ENCODE measurements around the gene VKORC1L1.

The VKORC1L1 gene

GRCh38 chr7:65974191-65974801, 101.4 kb downstream of the VKORC1L1 start:
- H3K4me1 ChIP-seq (ENCODE audit: control insufficient read depth, insufficient read depth, low read length) = no peaks in the 10 kb centered on the region
- no peak overlapping the region for H3K4me3 ChIP-seq (ENCODE audit: low read depth, low read length)
- H3K36me3 ChIP-seq (ENCODE audit: control insufficient read depth, insufficient read depth, low read length) = peaks cover 43% of the 10 kb centered on the region
- H3K9me3 ChIP-seq (ENCODE audit: control insufficient read depth, insufficient read depth, low read length) = no peaks in the 10 kb centered on the region
- no peaks in the 10 kb centered on the region for H3K27me3 ChIP-seq (ENCODE audit: control insufficient read depth, insufficient read depth, low read length)
- no peak overlapping the region for H3K9ac ChIP-seq (ENCODE audit: low read depth, low read length)

DNA sequence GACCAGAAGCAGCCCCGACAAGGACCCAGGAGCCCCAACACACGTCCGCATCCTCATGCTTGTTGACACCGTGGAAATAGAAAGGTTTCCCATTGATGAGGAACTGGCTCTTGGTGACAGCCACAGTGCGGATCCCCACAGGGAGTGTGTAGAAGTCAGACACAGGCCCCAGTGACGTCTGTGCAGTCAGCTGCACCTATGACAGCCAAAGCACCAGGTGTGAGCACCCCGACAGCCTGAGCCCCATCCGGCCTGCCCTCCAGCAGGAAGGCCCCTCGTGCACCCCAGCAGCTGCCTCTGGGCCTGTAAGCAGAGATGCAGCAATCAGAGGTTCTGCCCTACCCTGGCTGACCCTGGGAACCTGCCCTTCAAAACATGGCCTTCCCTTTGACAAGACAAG, 102.0 kb downstream of the VKORC1L1 start:
- Histone ChIP-seq H3K27me3 (ENCODE audit: control insufficient read depth, insufficient read depth, low read length) (no peaks in the 10 kb centered on the region), H3K4me1 (ENCODE audit: control insufficient read depth, insufficient read depth, low read length) (no peaks in the 10 kb centered on the region), H3K9ac (ENCODE audit: low read depth, low read length) (no peak overlapping the region), H3K9me3 (ENCODE audit: control insufficient read depth, insufficient read depth, low read length) (no peaks in the 10 kb centered on the region), H3K36me3 (ENCODE audit: control insufficient read depth, insufficient read depth, low read length) (peaks cover 48% of the 10 kb centered on the region), H3K4me3 (ENCODE audit: low read depth, low read length) (no peak overlapping the region)

GRCh38 chr7:65975814-65976445, 103.1 kb downstream of the VKORC1L1 start:
- no peaks in the 10 kb centered on the region for H3K9me3 ChIP-seq (ENCODE audit: control insufficient read depth, insufficient read depth, low read length)
- no peaks in the 10 kb centered on the region for H3K27me3 ChIP-seq (ENCODE audit: control insufficient read depth, insufficient read depth, low read length)
- peaks cover 45% of the 10 kb centered on the region for H3K36me3 ChIP-seq (ENCODE audit: control insufficient read depth, insufficient read depth, low read length)
- no peak overlapping the region for H3K4me3 ChIP-seq (ENCODE audit: low read depth, low read length)
- H3K9ac ChIP-seq (ENCODE audit: low read depth, low read length) = no peak overlapping the region
- no peaks in the 10 kb centered on the region for H3K4me1 ChIP-seq (ENCODE audit: control insufficient read depth, insufficient read depth, low read length)

- Histone ChIP-seq H3K36me3 (ENCODE audit: control insufficient read depth, insufficient read depth, low read length) (peaks cover 45% of the 10 kb centered on the region), H3K4me3 (ENCODE audit: low read depth, low read length) (no peak overlapping the region), H3K9ac (ENCODE audit: low read depth, low read length) (no peak overlapping the region), H3K4me1 (ENCODE audit: control insufficient read depth, insufficient read depth, low read length) (no peaks in the 10 kb centered on the region), H3K27me3 (ENCODE audit: control insufficient read depth, insufficient read depth, low read length) (no peaks in the 10 kb centered on the region), H3K9me3 (ENCODE audit: control insufficient read depth, insufficient read depth, low read length) (no peaks in the 10 kb centered on the region)
Observed at GRCh38 chr7:65976659-65977196, 103.9 kb downstream of the VKORC1L1 start.

DNA sequence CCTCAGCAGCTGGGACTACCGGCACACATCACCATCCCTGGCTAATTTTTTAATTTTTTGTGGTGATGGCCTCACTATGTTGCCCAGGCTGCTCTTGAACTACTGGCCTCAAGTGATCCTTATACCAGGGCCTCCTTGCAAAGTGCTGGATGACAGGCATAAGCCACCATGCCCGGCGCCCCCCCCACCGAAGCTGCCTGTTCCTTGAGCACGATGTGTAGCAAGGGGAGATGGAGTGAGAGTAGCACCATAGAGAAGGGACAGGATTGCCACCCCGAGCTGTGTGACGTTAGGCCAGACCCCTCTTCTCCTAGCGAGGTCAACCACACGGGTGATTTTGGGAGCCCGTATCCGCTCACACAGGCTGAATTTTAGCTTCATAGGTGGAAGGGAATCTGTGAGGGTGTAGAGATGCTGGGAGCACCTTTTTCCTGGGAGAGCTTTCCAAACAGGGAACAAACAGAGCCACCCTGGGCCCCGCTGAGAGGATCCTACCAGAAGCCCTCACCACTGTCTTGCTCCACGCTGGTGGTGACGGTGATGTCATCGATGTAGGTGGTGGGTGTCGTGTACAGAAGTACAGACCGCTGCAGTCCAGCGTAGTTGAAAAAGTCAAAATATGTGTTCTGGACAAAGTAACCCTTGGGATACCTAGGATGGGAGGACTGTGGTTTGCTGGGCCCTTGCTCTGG, 106.2 kb downstream of the VKORC1L1 start:
- no peaks in the 10 kb centered on the region for H3K9me3 ChIP-seq (ENCODE audit: control insufficient read depth, insufficient read depth, low read length)
- H3K9ac ChIP-seq (ENCODE audit: low read depth, low read length) = no peak overlapping the region
- H3K4me1 ChIP-seq (ENCODE audit: control insufficient read depth, insufficient read depth, low read length) = no peaks in the 10 kb centered on the region
- peaks cover 32% of the 10 kb centered on the region for H3K36me3 ChIP-seq (ENCODE audit: control insufficient read depth, insufficient read depth, low read length)
- H3K4me3 ChIP-seq (ENCODE audit: low read depth, low read length) = no peak overlapping the region
- no peaks in the 10 kb centered on the region for H3K27me3 ChIP-seq (ENCODE audit: control insufficient read depth, insufficient read depth, low read length)

DNA sequence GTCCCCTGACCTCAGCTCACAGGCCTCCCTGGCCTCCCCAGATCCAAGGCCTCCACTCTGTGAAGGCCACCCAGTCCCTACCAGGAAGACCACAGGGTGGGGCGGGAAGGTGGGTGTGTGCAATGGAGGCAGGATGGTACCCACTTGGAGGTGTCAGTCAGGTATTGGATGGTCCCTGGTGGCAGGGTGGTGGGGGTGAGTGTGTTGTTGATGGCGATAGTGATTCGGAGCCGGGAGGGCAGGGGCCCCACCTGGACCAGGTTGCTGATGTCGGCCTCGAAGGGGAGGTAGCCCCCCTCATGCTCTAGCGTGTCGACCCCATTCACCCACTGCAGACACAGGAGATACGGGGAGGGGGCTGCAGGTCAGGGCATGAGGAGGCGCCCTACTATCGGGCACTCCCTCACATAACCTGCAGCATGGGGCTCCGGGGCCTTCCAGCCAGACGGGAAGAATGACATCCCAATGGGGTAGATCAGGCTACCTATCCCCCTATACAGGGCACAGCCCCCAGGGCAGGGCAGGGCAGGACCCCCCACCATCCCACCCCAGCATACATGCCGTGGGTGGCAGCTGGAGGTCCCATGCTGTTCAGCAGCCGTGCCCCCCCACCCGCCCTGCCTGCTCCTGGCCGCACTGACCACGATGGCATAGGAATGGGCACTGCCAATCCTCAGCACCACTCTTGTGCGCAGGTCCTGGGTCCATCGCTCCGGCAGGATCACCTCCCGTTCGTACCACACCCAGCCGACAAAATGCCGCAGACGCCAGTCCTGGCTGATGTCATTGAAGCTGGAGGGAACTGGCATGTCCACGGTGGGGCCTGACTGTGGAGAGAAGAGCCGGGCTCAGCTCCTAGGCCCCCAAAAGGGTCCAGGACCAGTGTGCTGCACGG, 107.0 kb downstream of the VKORC1L1 start:
- no peak overlapping the region for H3K4me3 ChIP-seq (ENCODE audit: low read depth, low read length)
- H3K36me3 ChIP-seq (ENCODE audit: control insufficient read depth, insufficient read depth, low read length) = peaks cover 24% of the 10 kb centered on the region
- no peaks in the 10 kb centered on the region for H3K9me3 ChIP-seq (ENCODE audit: control insufficient read depth, insufficient read depth, low read length)
- no peaks in the 10 kb centered on the region for H3K4me1 ChIP-seq (ENCODE audit: control insufficient read depth, insufficient read depth, low read length)
- H3K9ac ChIP-seq (ENCODE audit: low read depth, low read length) = no peak overlapping the region
- no peaks in the 10 kb centered on the region for H3K27me3 ChIP-seq (ENCODE audit: control insufficient read depth, insufficient read depth, low read length)

DNA sequence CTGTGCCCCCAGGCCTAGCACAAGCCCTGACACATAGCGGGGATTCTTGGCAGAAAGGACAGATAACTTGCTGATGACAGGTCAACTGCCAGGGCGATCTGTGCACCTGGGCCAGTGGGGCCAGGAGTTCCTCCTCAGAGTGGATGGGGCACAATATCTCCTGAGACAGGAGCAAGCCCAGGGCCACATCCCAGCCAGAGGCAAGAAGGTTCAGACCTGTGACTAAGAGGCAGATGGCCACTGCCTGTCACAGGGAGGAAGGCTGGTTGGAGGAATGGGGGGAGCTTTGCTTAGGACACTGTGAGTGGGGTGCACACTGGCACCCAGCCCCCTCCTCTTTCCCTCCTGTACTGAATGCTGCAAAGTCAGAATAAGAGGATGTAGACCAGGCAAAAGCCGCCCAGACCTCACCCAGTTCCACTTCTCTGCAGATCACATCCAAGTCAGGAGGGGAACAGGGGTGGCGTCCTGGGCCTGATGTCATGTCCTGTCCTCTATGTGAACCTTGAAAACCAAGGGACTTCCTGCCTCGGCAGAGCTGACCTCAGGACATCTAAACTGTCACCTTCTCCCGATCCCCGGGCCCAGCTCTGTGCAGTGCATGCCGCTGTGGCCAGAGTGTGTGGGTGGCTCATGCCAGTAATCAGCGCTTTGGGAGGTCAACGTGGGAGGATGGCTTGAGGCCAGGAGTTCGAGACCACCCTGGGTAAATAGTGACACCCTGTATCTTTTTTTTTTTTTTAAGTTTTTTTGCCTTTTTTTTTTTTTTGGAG, 107.8 kb downstream of the VKORC1L1 start:
- no peaks in the 10 kb centered on the region for H3K4me1 ChIP-seq (ENCODE audit: control insufficient read depth, insufficient read depth, low read length)
- H3K27me3 ChIP-seq (ENCODE audit: control insufficient read depth, insufficient read depth, low read length) = no peaks in the 10 kb centered on the region
- peaks cover 22% of the 10 kb centered on the region for H3K36me3 ChIP-seq (ENCODE audit: control insufficient read depth, insufficient read depth, low read length)
- H3K9ac ChIP-seq (ENCODE audit: low read depth, low read length) = no peak overlapping the region
- H3K4me3 ChIP-seq (ENCODE audit: low read depth, low read length) = peak overlapping the region; percentile 77
- H3K9me3 ChIP-seq (ENCODE audit: control insufficient read depth, insufficient read depth, low read length) = no peaks in the 10 kb centered on the region

GRCh38 chr7:65981965-65982792, 109.3 kb downstream of the VKORC1L1 start, which contains the start of gene GUSB:
GUSB (minus strand) TSS chr7:65982213; CDS start chr7:65982183, 30 bp downstream.
- H3K9ac ChIP-seq (ENCODE audit: low read depth, low read length) = peak within 1 kb of the TSS; percentile 88
- peaks cover 11% of the 10 kb centered on the region for H3K36me3 ChIP-seq (ENCODE audit: control insufficient read depth, insufficient read depth, low read length)
- no peaks in the 10 kb centered on the region for H3K27me3 ChIP-seq (ENCODE audit: control insufficient read depth, insufficient read depth, low read length)
- H3K4me1 ChIP-seq (ENCODE audit: control insufficient read depth, insufficient read depth, low read length) = no peaks in the 10 kb centered on the region
- H3K9me3 ChIP-seq (ENCODE audit: control insufficient read depth, insufficient read depth, low read length) = no peaks in the 10 kb centered on the region
- H3K4me3 ChIP-seq (ENCODE audit: low read depth, low read length) = peak within 1 kb of the TSS; percentile 77

- Histone ChIP-seq H3K27me3 (ENCODE audit: control insufficient read depth, insufficient read depth, low read length) (no peaks in the 10 kb centered on the region), H3K9me3 (ENCODE audit: control insufficient read depth, insufficient read depth, low read length) (no peaks in the 10 kb centered on the region), H3K4me3 (ENCODE audit: low read depth, low read length) (no peak overlapping the region), H3K4me1 (ENCODE audit: control insufficient read depth, insufficient read depth, low read length) (no peaks in the 10 kb centered on the region), H3K9ac (ENCODE audit: low read depth, low read length) (no peak overlapping the region), H3K36me3 (ENCODE audit: control insufficient read depth, insufficient read depth, low read length) (peaks cover 7% of the 10 kb centered on the region)
Observed at GRCh38 chr7:65983965-65984658, 111.2 kb downstream of the VKORC1L1 start.

DNA sequence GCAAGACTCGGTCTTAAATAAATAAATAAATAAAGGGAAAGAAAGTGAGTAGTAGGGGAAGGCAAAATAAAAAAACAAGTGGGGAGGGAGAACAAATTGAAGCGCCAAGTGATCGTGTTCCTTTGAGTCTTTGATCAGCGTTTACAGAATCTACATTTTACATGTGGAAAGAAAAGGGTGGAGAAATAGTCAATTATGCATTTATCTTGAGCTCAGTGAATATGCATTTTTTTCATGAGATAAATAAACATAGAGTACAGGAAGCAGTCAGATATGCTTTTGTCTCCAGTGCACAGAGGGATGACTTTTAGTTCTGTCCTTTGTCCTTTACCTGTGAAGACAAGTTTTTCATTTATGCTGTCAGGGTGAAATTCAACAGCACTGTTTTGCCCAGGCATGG, 115.2 kb downstream of the VKORC1L1 start:
- Histone ChIP-seq H3K9me3 (ENCODE audit: control insufficient read depth, insufficient read depth, low read length) (no peaks in the 10 kb centered on the region), H3K4me1 (ENCODE audit: control insufficient read depth, insufficient read depth, low read length) (no peaks in the 10 kb centered on the region), H3K27me3 (ENCODE audit: control insufficient read depth, insufficient read depth, low read length) (no peaks in the 10 kb centered on the region), H3K9ac (ENCODE audit: low read depth, low read length) (no peak overlapping the region), H3K36me3 (ENCODE audit: control insufficient read depth, insufficient read depth, low read length) (no peaks in the 10 kb centered on the region), H3K4me3 (ENCODE audit: low read depth, low read length) (no peak overlapping the region)

Measured in iPS-15b (cell line).